ENCODE results near the gene FRAT1. TPM values are rescaled to one million over a fixed set of nuclear protein-coding genes. Genes with fewer than 3 reads are reported as not detected.

FRAT1 gene
- total and polyA plus RNA-seq, 2 of the 8 experiments (the other 6 are each of a cell fraction or from before 2014, with no cell fraction given): 1.9 to 5.2 TPM

GRCh38 chr10:97320480-97321031 lies 1.5 kb downstream of the FRAT1 start:
- H4K91ac ChIP-seq (replicated peaks; ENCODE audit: insufficient read length, low read length): no peak overlapping the region
- peak; percentile 27 for TF ChIP-seq EZH2 (IDR thresholded peaks at IDR 0.05; ENCODE audit: low read depth, low read length, severe bottlenecking)
- TF ChIP-seq POU5F1 (IDR thresholded peaks at IDR 0.05; ENCODE audit: low read depth, low read length): no peak
- H2BK20ac ChIP-seq (ENCODE audit: low read length): no peak overlapping the region
- H3K14ac ChIP-seq (ENCODE audit: insufficient read length): no peak overlapping the region
- peak overlapping the region; percentile 95; the same call in 1 of the 2 replicates for H4K8ac ChIP-seq (ENCODE audit: extremely low read depth, insufficient read depth, low read length)
- peak overlapping the region; percentile 87 to 97 for H3K4me2 ChIP-seq (ENCODE audit: insufficient read depth in 1 of 2, low read depth in 2 of 2, low read length in 2 of 2)
- no peaks in the 10 kb centered on the region for H3K79me2 ChIP-seq (ENCODE audit: control insufficient read depth in 1 of 2, insufficient read depth in 2 of 2, low read length in 2 of 2)
- H2BK120ac ChIP-seq (replicated peaks; ENCODE audit: low read depth, low read length): no peak overlapping the region
- no peak overlapping the region for H3K27ac ChIP-seq (ENCODE audit: low read depth, low read length)
- no peak overlapping the region for H2BK15ac ChIP-seq (ENCODE audit: low read length)
- H3K23me2 ChIP-seq (ENCODE audit: low read depth, low read length): peaks cover 19% of the 10 kb centered on the region
- no peak overlapping the region for H4K5ac ChIP-seq (ENCODE audit: insufficient read length, low read depth, low read length)
- peak overlapping the region in 2 of 4 experiments; percentile 40 to 51; a peak in 2 of 7 replicates for H3K9ac ChIP-seq (replicated peaks in 1 of 4; ENCODE audit: extremely low read depth in 1 of 4, low read depth in 3 of 4, low read length in 3 of 4)
- H3K18ac ChIP-seq (ENCODE audit: extremely low read depth, low read length): peak overlapping the region; percentile 68
- no peak overlapping the region for H2AFZ ChIP-seq (ENCODE audit: low read length)
- H3K56ac ChIP-seq (replicated peaks; ENCODE audit: insufficient read length, low read depth, low read length): no peak overlapping the region
- no peaks in the 10 kb centered on the region for H3K9me3 ChIP-seq (ENCODE audit: insufficient read depth in 2 of 2, low read depth in 1 of 2, low read length in 1 of 2)
- peak overlapping the region; percentile 45 to 79 (median 70) for H3K4me3 ChIP-seq (ENCODE audit: extremely low read depth in 1 of 4, insufficient read depth in 2 of 4, low read depth in 3 of 4, low read length in 4 of 4)
- WGBS, 2 experiments (ENCODE audit: extremely low coverage in 1 of 2, insufficient coverage in 1 of 2, insufficient read length in 1 of 2, insufficient replicate concordance in 2 of 2, low coverage in 1 of 2, low lambda C conversion rate in 2 of 2, missing lambda C conversion rate in 1 of 2): 15% methylated on average over 24 of the region's 24 CpGs; no CpG with 5 or more reads in 1 of the 2 experiments
- FAIRE-seq (no peak), DNase-seq (ENCODE audit: low read depth in 1 of 2, low spot score in 2 of 2) (no peak)
- H3K4me1 ChIP-seq (replicated peaks in 1 of 4; ENCODE audit: control insufficient read depth in 3 of 4, insufficient read depth in 4 of 4, low read length in 3 of 4): peaks cover 0 to 15% (median 12%) of the 10 kb centered on the region in 4 experiments; a peak in 6 of 7 replicates
- H2AK5ac ChIP-seq (ENCODE audit: low read depth, low read length): no peak overlapping the region
- no peak overlapping the region for H3K23ac ChIP-seq (ENCODE audit: insufficient read length)
- no peaks in the 10 kb centered on the region for H4K20me1 ChIP-seq (replicated peaks in 1 of 2; ENCODE audit: control insufficient read depth in 1 of 2, insufficient read depth in 2 of 2, low read length in 2 of 2)
- H2BK12ac ChIP-seq (ENCODE audit: low read depth, low read length): peak overlapping the region; percentile 88
- H3K4ac ChIP-seq (replicated peaks; ENCODE audit: insufficient read length, low read depth, low read length): no peak overlapping the region
- H3K79me1 ChIP-seq (ENCODE audit: low read depth, low read length): no peaks in the 10 kb centered on the region
- ChIA-PET CTCF (ENCODE audit: partially characterized antibody) (interaction anchor here (0.7 to 2.5 kb wide), 11 partner anchors 8 to 46 kb away, joined by 3 to 28 read pairs (median 3); no protein-coding TSS in a partner anchor), POLR2A (ENCODE audit: partially characterized antibody) (interaction anchor here (0.7 to 3.4 kb wide), 8 partner anchors 8 to 106 kb away, joined by 3 to 61 read pairs (median 9); partner anchors contain the start of genes ARHGAP19 and FRAT2)
- H3K36me3 ChIP-seq (ENCODE audit: control insufficient read depth in 2 of 4, insufficient read depth in 4 of 4, low read length in 3 of 4): no peaks in the 10 kb centered on the region
- H2BK5ac ChIP-seq (ENCODE audit: low read depth, low read length): peak overlapping the region; percentile 48; the same call in 1 of the 2 replicates
- peaks cover 6 to 23% (median 20%) of the 10 kb centered on the region in 4 experiments for H3K27me3 ChIP-seq (replicated peaks in 1 of 4; ENCODE audit: control insufficient read depth in 3 of 4, extremely low read depth in 1 of 4, insufficient read depth in 3 of 4, low read length in 3 of 4)

Measured in H1 (cell line).